H1 (cell line): ENCODE measurements around the gene GPC6. TPM values are rescaled to one million over a fixed set of nuclear protein-coding genes. Genes with fewer than 3 reads are reported as not detected.

Experiments
- BRCA1 ChIP-seq: IDR thresholded peaks from 2 replicates; pipeline ENCODE4 v1.6.1; 2012; ENCODE audit warnings: low read depth, low read length, improper control_type of control experiment
- CBX8 ChIP-seq: fragments of 300-800, 300-1000 bp; sonication (generic); IDR thresholded peaks from 2 replicates; pipeline ENCODE4 v1.7.1; 2016; ENCODE audit warnings: low read depth, low read length, borderline replicate concordance
- GTF2F1 ChIP-seq: IDR thresholded peaks from 2 replicates; pipeline ENCODE4 v1.6.1; 2012; ENCODE audit warnings: low read depth, low read length, improper control_type of control experiment, borderline replicate concordance
- HDAC6 ChIP-seq: IDR thresholded peaks from one replicate; pipeline ENCODE4 v1.7.1; 2012; ENCODE audit warnings: low read depth, mild to moderate bottlenecking, inconsistent platforms, low read length, moderate library complexity
- KDM1A ChIP-seq: fragments of 200-600, 300-600 bp; sonication (generic); IDR thresholded peaks from 2 replicates; pipeline ENCODE4 v1.7.1; 2016; ENCODE audit warnings: mild to moderate bottlenecking, low read length, borderline replicate concordance
- SP2 ChIP-seq: IDR thresholded peaks from 2 replicates; pipeline ENCODE4 v1.6.1; 2012; ENCODE audit warnings: mild to moderate bottlenecking, low read length, inconsistent platforms
- TCF12 ChIP-seq: IDR thresholded peaks from 2 replicates; pipeline ENCODE4 v1.6.1; 2011; ENCODE audit warnings: low read depth, mild to moderate bottlenecking, low read length
- polyA plus RNA-seq, 7 experiments: library from polyadenylated mRNA; depleted of rRNA in 3 of 7; stranded (reverse) in 5 of 7; unstranded in 2 of 7; fragments of >200 nt in 5 of 7; fragments of 200-250 nt in 2 of 7; gene quantifications; 1 replicate in 5 of 7; 2 replicates in 1 of 7; 4 replicates in 1 of 7; pipeline versions ENCODE4 v1.2.1 to v1.2.3, GENCODE V29; 2011 to 2013; ENCODE audit warnings: missing spikeins in 2 of 7, mixed read lengths in 2 of 7
- total RNA-seq: library from RNA; stranded (reverse); fragmentation: NEBNext Ultra II Directional; extraction: Animal tissue kit (Norgen Biotek cat#: 25700); gene quantifications from 2 replicates; pipeline ENCODE4 v1.2.1, GENCODE V29; 2021
- TF ChIP-seq, protein P1 (sequence below): IDR thresholded peaks from 2 replicates; pipeline ENCODE4 v1.6.1; 2011; ENCODE audit warnings: low read depth, mild to moderate bottlenecking, low read length; ENCODE audit not compliant: insufficient read depth

The GPC6 gene
- total and polyA plus RNA-seq, 2 of the 8 experiments (the other 6 are each of a cell fraction or from before 2014, with no cell fraction given) = 5.4 to 12.0 TPM

DNA sequence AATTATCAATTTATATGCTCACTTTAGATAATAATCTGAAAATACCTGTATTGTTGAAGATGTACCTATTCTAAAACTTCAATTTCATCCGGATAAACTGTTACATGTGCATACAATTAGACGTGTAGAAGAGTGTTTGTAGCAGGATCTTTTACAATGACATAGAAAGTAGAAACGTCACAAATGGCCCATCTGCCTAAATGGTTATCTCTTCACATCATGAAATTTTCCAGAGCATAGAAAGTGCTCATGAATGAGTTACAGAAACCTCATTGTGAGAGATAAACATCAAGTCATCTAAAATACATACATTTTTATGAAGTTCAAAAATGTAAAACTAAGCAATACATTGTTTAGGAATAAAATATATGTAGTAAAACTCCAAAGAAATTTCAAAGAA, 607.4 kb downstream of the GPC6 start (continued):
- TF ChIP-seq BRCA1 (no peak), GTF2F1 (no peak), HDAC6 (no peak), KDM1A (no peak), TCF12 (no peak), SP2 (no peak), CBX8 (no peak)
- TF ChIP-seq, protein P1, sequence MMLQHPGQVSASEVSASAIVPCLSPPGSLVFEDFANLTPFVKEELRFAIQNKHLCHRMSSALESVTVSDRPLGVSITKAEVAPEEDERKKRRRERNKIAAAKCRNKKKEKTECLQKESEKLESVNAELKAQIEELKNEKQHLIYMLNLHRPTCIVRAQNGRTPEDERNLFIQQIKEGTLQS = no peak
